WTC11 (cell line): ENCODE measurements around the gene LDLR.
"Not testable (repeated sequence)": the region's sequence is repeated elsewhere in the genome, so short reads cannot be mapped to it uniquely, and the experiment has no call there.

ENCODE experiments used
- ATF3 ChIP-seq: sonication (generic); formaldehyde crosslinking; conservative IDR thresholded peaks from 2 replicates; pipeline ENCODE4 v1.8.1; 2022; ENCODE audit warnings: mild to moderate bottlenecking, missing genetic modification reagents
- FOXP1 ChIP-seq: sonication (generic); formaldehyde crosslinking; IDR thresholded peaks from 2 replicates; pipeline ENCODE4 v1.8.0; 2022; ENCODE audit warnings: missing genetic modification reagents, mild to moderate bottlenecking, moderate library complexity, borderline replicate concordance
- SP1 ChIP-seq: sonication (generic); formaldehyde crosslinking; conservative IDR thresholded peaks from 2 replicates; pipeline ENCODE4 v1.8.1; 2022; ENCODE audit warnings: missing genetic modification reagents

DNA sequence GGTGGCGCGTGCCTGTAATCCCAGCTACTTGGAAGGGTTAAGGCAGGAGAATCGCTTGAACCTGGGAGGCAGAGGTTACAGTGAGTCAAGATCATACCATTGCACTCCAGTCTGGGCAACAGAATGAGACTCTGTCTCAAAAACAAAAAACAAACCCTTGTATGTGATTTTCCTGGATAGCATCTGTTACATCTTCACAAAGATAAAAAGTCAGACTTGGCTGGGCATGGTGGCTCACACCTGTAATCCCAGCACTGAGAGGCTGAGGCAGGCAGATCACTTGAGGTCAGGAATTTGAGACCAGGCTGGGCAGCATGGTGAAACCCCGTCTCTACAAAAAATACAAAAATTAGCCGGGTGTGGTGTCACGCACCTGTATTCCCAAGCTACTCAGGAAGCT lies 8.1 kb downstream of the LDLR start:
- not testable (repeated sequence) for TF ChIP-seq FOXP1 (CRISPR knock-in tag); SP1; ATF3 (CRISPR knock-in tag)
